Duodenal mucosa (tissue), 2 donors: Measurements from ENCODE around the gene OAF.

ENCODE experiments used
- H3K27ac ChIP-seq: one replicate; pipeline ENCODE4 v1.7.0; 2013; ENCODE audit warnings: low read depth, low read length
- H3K27me3 ChIP-seq, 2 donors: one replicate each; pipeline ENCODE4 v1.7.0; 2013; ENCODE audit warnings: low read length in 2 of 2, control low read depth in 1 of 2; ENCODE audit not compliant: insufficient read depth in 2 of 2, control insufficient read depth in 1 of 2
- H3K36me3 ChIP-seq, 2 donors: one replicate each; pipeline ENCODE4 v1.7.0; 2013; ENCODE audit warnings: low read length in 2 of 2, control low read depth in 1 of 2; ENCODE audit not compliant: insufficient read depth in 2 of 2, control insufficient read depth in 1 of 2
- H3K4me1 ChIP-seq, 2 donors: one replicate each; pipeline ENCODE4 v1.7.0; 2013; ENCODE audit warnings: low read length in 2 of 2, control low read depth in 1 of 2; ENCODE audit not compliant: insufficient read depth in 2 of 2, control insufficient read depth in 1 of 2
- H3K4me3 ChIP-seq, 2 donors: one replicate each; pipeline ENCODE4 v1.7.0; 2013; ENCODE audit warnings: low read length in 2 of 2, low read depth in 1 of 2
- H3K9ac ChIP-seq, 2 donors: one replicate each; pipeline ENCODE4 v1.7.0; 2013; ENCODE audit warnings: low read length in 2 of 2, low read depth in 1 of 2
- H3K9me3 ChIP-seq, 2 donors: one replicate each; pipeline ENCODE4 v1.7.0; 2013; ENCODE audit warnings: low read length in 2 of 2, control low read depth in 1 of 2; ENCODE audit not compliant: control insufficient read depth in 1 of 2

Gene OAF

GRCh38 chr11:120210626-120211521 is at the start of gene OAF:
Gene OAF (plus strand): TSS chr11:120211032. CDS start chr11:120211280, 248 bp downstream.
- Histone ChIP-seq H3K4me1 (peaks cover 43 to 47% of the 10 kb centered on the region in 2 donors), H3K9me3 (no peaks in the 10 kb centered on the region), H3K27me3 (no peaks in the 10 kb centered on the region), H3K9ac (peak within 1 kb of the TSS; percentile 73 to 90), H3K4me3 (peak within 1 kb of the TSS; percentile 85 to 92), H3K36me3 (peaks cover 5 to 7% of the 10 kb centered on the region in 2 donors), H3K27ac (peak within 1 kb of the TSS; percentile 63)

GRCh38 chr11:120167659-120168058 is 43.2 kb upstream of the OAF start:
- Histone ChIP-seq H3K27ac (no peak overlapping the region), H3K9me3 (no peaks in the 10 kb centered on the region), H3K9ac (no peak overlapping the region), H3K27me3 (peaks cover 22 to 48% of the 10 kb centered on the region in 2 donors), H3K36me3 (no peaks in the 10 kb centered on the region), H3K4me3 (no peak overlapping the region), H3K4me1 (peaks cover 9 to 23% of the 10 kb centered on the region in 2 donors)

- no peaks in the 10 kb centered on the region for H3K9me3 ChIP-seq
- H3K9ac ChIP-seq = peak overlapping the region; percentile 28 to 52
Measured at GRCh38 chr11:120168108-120168959, 42.5 kb upstream of the OAF start.

GRCh38 chr11:120168960-120169681 is 41.7 kb upstream of the OAF start:
- Histone ChIP-seq H3K9me3 (no peaks in the 10 kb centered on the region), H3K4me3 (peak overlapping the region; percentile 63 to 65), H3K36me3 (no peaks in the 10 kb centered on the region), H3K4me1 (peaks cover 10 to 24% of the 10 kb centered on the region in 2 donors), H3K27me3 (peaks cover 19 to 48% of the 10 kb centered on the region in 2 donors), H3K27ac (no peak overlapping the region), H3K9ac (peak overlapping the region; percentile 28 to 52)

More at GRCh38 chr11:120168108-120168959, 42.5 kb upstream of the OAF start:
- H3K36me3 ChIP-seq = no peaks in the 10 kb centered on the region
- H3K27ac ChIP-seq = no peak overlapping the region
- peaks cover 10 to 24% of the 10 kb centered on the region in 2 donors for H3K4me1 ChIP-seq
- H3K27me3 ChIP-seq = peaks cover 20 to 48% of the 10 kb centered on the region in 2 donors
- H3K4me3 ChIP-seq = peak overlapping the region; percentile 63 to 65

- Histone ChIP-seq H3K36me3 (no peaks in the 10 kb centered on the region), H3K27ac (no peak overlapping the region), H3K4me1 (peaks cover 14 to 28% of the 10 kb centered on the region in 2 donors), H3K9ac (peak overlapping the region in 1 of 2 donors; percentile 13), H3K27me3 (peaks cover 19 to 48% of the 10 kb centered on the region in 2 donors), H3K4me3 (peak overlapping the region in 1 of 2 donors; percentile 63), H3K9me3 (no peaks in the 10 kb centered on the region)
Measured at GRCh38 chr11:120169981-120170698, 40.7 kb upstream of the OAF start.

- H3K4me3 ChIP-seq = no peak overlapping the region
- H3K27me3 ChIP-seq = peaks cover 19 to 48% of the 10 kb centered on the region in 2 donors
- H3K9me3 ChIP-seq = no peaks in the 10 kb centered on the region
- peaks cover 21 to 31% of the 10 kb centered on the region in 2 donors for H3K4me1 ChIP-seq
- no peak overlapping the region for H3K9ac ChIP-seq
- no peaks in the 10 kb centered on the region for H3K36me3 ChIP-seq
- no peak overlapping the region for H3K27ac ChIP-seq
Measured at GRCh38 chr11:120170741-120171261, 40.0 kb upstream of the OAF start.

- H3K4me1 ChIP-seq = peaks cover 21 to 31% of the 10 kb centered on the region in 2 donors
- peak overlapping the region in 1 of 2 donors; percentile 28 for H3K4me3 ChIP-seq
- H3K9me3 ChIP-seq = no peaks in the 10 kb centered on the region
- peaks cover 14 to 39% of the 10 kb centered on the region in 2 donors for H3K27me3 ChIP-seq
- H3K36me3 ChIP-seq = no peaks in the 10 kb centered on the region
- H3K27ac ChIP-seq = no peak overlapping the region
- peak overlapping the region in 1 of 2 donors; percentile 27 for H3K9ac ChIP-seq
Measured at GRCh38 chr11:120172054-120172911, 38.5 kb upstream of the OAF start.

- Histone ChIP-seq H3K9ac (no peak overlapping the region), H3K4me3 (no peak overlapping the region), H3K36me3 (no peaks in the 10 kb centered on the region), H3K9me3 (no peaks in the 10 kb centered on the region), H3K27ac (no peak overlapping the region), H3K27me3 (peaks cover 11 to 31% of the 10 kb centered on the region in 2 donors), H3K4me1 (peaks cover 21 to 30% of the 10 kb centered on the region in 2 donors)
Measured at GRCh38 chr11:120173019-120173705, 37.7 kb upstream of the OAF start.
